GM18508 (cell line): ENCODE results near the gene PCDHB2.
"Not testable (repeated sequence)": the region's sequence is repeated elsewhere in the genome, so short reads cannot be mapped to it uniquely, and the experiment has no call there.

Experiments used
- ATAC-seq: cut with Tn5 transposase; IDR thresholded peaks from one replicate; pipeline ENCODE4 v1.9.1; 2021; ENCODE audit warnings: moderate number of reproducible peaks; ENCODE audit not compliant: insufficient read depth, unreplicated experiment

PCDHB2 gene

GRCh38 chr5:141094481-141095262 lies at the start of gene PCDHB2:
Gene PCDHB2 (plus strand): TSS chr5:141094615. CDS start chr5:141094791, 176 bp downstream.
- ATAC-seq, result no peak

- ATAC-seq, result no peak
These were observed 43.5 kb upstream of the PCDHB2 start, which contains the start of gene PCDHB1 for GRCh38 chr5:141050622-141051520. Gene PCDHB1 (plus strand): TSS chr5:141051374. CDS start chr5:141051471, 97 bp downstream.

DNA sequence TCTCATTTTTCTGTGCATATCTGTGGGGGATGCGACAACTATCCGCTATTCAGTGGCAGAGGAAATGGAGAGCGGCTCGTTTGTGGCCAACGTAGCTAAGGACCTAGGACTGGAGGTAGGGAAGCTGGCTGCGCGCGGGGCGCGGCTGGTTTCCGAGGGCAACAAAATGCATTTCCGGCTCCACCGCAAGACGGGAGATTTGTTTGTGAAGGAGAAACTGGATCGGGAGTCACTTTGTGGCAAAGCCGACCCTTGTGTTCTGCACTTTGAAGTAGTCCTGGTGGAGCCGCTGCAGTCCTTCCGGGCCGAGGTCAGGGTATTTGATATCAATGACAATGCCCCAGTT lies 42.9 kb upstream of the PCDHB2 start:
- ATAC-seq, result no peak

GRCh38 chr5:141077826-141078225 lies 16.6 kb upstream of the PCDHB2 start:
- no peak for ATAC-seq

DNA sequence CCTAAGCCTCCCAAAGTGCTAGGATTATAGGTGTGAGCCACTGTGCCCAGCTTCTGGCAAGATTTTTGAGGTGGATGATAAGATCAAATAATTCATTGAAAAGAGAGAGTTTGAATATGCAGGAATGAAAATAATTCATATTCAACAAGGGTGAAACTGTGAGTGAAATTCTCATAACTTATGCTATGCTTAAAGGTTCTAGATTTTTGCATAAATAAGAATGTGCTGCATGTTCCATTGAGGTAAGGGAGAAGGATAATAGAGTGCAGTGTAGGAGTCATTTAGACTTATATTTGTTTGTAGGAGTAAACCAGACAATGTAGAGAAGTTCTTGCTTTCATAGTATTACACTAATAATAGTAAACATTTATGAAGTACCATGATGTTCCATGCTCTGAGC lies 12.2 kb upstream of the PCDHB2 start:
- ATAC-seq, result no peak

DNA sequence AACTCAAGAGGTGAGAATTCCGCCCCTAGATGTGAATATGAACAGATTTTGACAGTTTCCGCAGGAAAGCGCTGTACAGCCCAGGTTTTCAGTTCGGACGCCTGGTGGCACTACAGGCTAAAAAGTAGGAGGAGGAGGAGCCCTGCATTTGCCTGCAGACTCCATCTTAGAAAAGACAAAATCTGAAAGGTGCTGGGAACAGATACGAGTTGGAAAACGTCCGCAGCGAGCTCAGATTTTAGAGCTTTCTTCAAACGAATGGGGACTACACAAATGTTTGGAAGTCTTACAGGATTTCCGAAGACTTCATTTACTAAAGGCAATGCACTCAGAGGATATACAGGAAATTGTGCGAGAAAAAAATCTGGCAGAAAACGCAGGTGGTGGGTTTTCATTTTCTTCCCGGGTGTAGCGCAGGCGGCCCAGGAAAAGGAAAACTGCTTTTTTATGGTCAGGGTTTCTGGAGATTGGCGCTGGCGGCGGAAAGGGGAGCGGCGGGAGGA lies 9.9 kb upstream of the PCDHB2 start:
- no peak for ATAC-seq

- ATAC-seq, result no peak
These were observed 837 bp downstream of the PCDHB2 start for GRCh38 chr5:141095263-141095641.

- ATAC-seq, result not testable (repeated sequence)
These were observed 1.8 kb downstream of the PCDHB2 start for GRCh38 chr5:141096181-141096580.

DNA sequence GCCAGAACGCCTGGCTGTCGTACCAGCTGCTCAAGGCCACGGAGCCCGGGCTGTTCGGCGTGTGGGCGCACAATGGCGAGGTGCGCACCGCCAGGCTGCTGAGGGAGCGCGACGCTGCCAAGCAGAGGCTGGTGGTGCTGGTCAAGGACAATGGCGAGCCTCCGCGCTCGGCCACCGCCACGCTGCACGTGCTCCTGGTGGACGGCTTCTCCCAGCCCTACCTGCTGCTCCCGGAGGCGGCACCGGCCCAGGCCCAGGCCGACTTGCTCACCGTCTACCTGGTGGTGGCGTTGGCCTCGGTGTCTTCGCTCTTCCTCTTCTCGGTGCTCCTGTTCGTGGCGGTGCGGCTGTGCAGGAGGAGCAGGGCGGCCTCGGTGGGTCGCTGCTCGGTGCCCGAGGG lies 2.2 kb downstream of the PCDHB2 start:
- not testable (repeated sequence) for ATAC-seq

DNA sequence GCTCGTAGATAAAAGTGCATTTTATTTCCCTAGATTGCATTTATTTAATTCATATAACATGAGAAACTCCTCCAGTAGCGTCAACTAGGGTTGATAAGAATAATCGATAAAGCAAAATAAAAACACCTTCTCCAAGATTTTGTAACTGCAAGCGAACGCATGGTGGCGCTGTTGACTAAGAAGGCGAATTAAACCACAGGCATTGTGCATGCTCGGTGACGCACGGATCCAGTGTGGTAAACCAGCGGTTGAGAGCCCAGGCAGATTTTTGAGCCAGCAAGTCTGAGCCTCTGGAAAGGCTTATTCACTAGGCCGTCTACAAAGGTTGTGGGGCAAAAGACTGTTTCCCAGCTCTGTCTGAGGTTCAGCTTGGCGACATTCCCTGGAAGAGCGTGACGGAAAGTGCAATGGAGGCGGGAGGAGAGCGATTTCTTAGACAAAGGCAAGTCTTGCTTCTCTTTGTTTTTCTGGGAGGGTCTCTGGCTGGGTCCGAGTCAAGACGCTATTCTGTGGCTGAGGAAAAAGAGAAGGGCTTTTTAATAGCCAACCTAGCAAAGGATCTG lies 5.9 kb downstream of the PCDHB2 start, which contains the start of gene PCDHB3:
TSS of gene PCDHB3 (plus strand) at position 231 of the 563 bp plus-strand sequence. CDS start at position 408, 177 bp downstream.
- no peak for ATAC-seq

GRCh38 chr5:141101059-141101458 lies 6.6 kb downstream of the PCDHB2 start:
- ATAC-seq, result no peak

DNA sequence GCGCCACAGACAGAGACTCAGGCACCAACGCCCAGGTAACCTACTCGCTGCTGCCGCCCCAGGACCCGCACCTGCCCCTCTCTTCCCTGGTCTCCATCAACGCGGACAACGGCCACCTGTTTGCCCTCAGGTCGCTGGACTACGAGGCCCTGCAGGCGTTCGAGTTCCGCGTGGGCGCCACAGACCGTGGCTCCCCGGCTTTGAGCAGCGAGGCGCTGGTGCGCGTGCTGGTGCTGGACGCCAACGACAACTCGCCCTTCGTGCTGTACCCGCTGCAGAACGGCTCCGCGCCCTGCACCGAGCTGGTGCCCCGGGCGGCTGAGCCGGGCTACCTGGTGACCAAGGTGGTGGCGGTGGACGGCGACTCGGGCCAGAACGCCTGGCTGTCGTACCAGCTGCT lies 7.7 kb downstream of the PCDHB2 start:
- not testable (repeated sequence) for ATAC-seq

DNA sequence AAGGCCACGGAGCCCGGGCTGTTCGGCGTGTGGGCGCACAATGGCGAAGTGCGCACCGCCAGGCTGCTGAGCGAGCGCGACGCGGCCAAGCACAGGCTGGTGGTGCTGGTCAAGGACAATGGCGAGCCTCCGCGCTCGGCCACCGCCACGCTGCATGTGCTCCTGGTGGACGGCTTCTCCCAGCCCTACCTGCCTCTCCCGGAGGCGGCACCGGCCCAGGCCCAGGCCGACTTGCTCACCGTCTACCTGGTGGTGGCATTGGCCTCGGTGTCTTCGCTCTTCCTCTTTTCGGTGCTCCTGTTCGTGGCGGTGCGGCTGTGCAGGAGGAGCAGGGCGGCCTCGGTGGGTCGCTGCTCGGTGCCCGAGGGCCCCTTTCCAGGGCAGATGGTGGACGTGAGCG lies 8.1 kb downstream of the PCDHB2 start:
- ATAC-seq, result not testable (repeated sequence)

DNA sequence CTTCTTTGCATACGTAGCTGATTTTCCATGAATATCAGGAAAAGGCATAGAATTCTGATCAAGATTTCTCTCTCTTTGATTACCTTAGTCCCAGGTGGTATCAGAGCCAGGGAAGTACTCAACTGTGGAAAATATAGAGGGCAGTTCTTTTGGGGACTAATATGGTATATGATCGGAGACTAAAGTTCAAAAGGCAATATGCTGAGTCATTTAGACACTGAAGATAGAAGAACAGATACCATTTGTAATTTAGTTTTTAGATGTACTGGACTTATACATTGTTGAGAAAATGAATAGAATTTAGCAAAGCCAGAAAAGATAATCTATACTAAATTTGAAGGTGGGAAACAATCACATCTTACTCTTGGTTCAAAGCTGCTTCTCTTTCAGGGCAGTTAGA lies 10.9 kb downstream of the PCDHB2 start:
- no peak for ATAC-seq

DNA sequence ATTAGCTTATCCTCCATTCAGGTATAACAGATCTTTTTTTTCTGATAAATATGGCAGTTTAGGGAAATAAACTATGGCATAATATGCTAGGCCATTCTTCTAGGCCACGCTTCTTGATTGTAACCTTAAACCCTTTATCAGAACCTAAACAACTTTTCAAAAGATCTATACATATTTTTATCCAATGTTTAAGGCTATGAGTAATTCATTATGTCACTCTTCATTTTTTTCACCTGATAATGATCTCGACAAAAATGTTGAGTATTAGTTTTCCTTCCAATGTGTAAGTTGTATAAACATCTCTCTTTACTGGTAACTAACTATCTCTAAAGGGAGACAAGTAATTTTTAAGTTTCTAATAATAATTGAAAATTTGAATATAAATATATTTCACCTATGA lies 24.8 kb downstream of the PCDHB2 start:
- ATAC-seq, result no peak

- no peak for ATAC-seq
These were observed 27.1 kb downstream of the PCDHB2 start, which contains the start of gene PCDHB4 for GRCh38 chr5:141121563-141121962. Gene PCDHB4 (plus strand): TSS chr5:141121818. CDS start chr5:141121999, 181 bp downstream.

DNA sequence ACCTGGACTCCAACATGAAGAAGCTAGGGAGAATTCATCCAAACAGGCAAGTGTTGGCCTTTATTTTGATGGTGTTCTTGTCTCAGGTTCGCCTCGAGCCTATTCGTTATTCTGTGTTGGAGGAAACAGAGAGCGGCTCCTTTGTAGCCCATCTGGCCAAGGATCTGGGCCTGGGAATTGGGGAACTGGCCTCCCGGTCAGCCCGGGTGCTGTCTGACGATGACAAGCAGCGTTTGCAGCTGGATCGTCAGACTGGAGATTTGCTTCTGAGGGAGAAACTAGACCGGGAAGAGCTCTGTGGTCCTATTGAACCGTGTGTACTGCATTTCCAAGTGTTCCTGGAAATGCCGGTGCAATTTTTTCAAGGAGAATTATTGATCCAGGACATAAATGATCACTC lies 27.6 kb downstream of the PCDHB2 start:
- no peak for ATAC-seq

DNA sequence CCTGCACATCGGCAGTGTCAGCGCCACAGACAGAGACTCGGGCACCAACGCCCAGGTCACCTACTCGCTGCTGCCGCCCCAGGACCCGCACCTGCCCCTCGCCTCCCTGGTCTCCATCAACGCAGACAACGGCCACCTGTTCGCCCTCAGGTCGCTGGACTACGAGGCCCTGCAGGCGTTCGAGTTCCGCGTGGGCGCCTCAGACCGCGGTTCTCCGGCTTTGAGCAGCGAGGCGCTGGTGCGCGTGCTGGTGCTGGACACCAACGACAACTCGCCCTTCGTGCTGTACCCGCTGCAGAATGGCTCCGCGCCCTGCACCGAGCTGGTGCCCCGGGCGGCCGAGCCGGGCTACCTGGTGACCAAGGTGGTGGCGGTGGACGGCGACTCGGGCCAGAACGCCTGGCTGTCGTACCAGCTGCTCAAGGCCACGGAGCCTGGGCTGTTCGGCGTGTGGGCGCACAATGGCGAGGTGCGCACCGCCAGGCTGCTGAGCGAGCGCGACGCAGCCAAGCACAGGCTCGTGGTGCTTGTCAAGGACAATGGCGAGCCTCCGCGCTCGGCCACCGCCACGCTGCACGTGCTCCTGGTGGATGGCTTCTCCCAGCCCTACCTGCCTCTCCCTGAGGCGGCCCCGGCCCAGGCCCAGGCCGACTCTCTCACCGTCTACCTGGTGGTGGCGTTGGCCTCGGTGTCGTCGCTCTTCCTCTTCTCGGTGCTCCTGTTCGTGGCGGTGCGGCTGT lies 29.2 kb downstream of the PCDHB2 start:
- not testable (repeated sequence) for ATAC-seq

GRCh38 chr5:141127305-141127704 lies 32.9 kb downstream of the PCDHB2 start:
- ATAC-seq, result no peak
